Left ventricle myocardium superior (tissue), 1 donor: ENCODE measurements around the gene C14orf132. TPM values are rescaled to one million over a fixed set of nuclear protein-coding genes. Genes with fewer than 3 reads are reported as not detected.

Experiments used
- ATAC-seq: fragments of 200-7000 bp; cut with Tn5 transposase; one replicate; pipeline ENCODE4 v1.9.1; 2020; ENCODE audit warnings: mild to moderate bottlenecking, moderate library complexity
- DNase-seq: peaks from one replicate; pipeline ENCODE4 v3.0.0-alpha.2; 2020
- intact Hi-C: fragments of 100-400 bp; cut with micrococcal nuclease; formaldehyde crosslinking; loops from one replicate; pipeline ENCODE4 v1.11.0; 2022
- total RNA-seq: library from RNA; stranded (reverse); fragmentation: NEBNext Ultra II Directional; extraction: Animal tissue kit (Norgen Biotek cat#: 25700); gene quantifications from one replicate; pipeline ENCODE4 v1.2.1, GENCODE V29; 2021
- donor health status: DM: no; HTN: yes; CAD: no; lungs with severe emphysema.

The C14orf132 gene
- total RNA-seq, 1 donor from 2014 or later = 2.4 TPM

GRCh38 chr14:96105926-96106441 is 66.8 kb downstream of the C14orf132 start:
- no peak for DNase-seq
- ATAC-seq = peak; percentile 7

GRCh38 chr14:96106891-96107290 is 67.7 kb downstream of the C14orf132 start:
- ATAC-seq (no peak), DNase-seq (no peak)
- intact Hi-C loops = no loop called here

More at GRCh38 chr14:96105926-96106441, 66.8 kb downstream of the C14orf132 start:
- intact Hi-C loops = no loop called here

- ATAC-seq (no peak), DNase-seq (no peak)
- intact Hi-C loops = no loop called here
Measured at GRCh38 chr14:96108061-96108795, 69.1 kb downstream of the C14orf132 start.

GRCh38 chr14:96108911-96109310 is 69.7 kb downstream of the C14orf132 start:
- DNase-seq (no peak), ATAC-seq (no peak)
- intact Hi-C loops = no loop called here

GRCh38 chr14:96109596-96110355 is 70.6 kb downstream of the C14orf132 start:
- intact Hi-C loops = no loop called here
- no peak for ATAC-seq
- DNase-seq = no peak

- ATAC-seq = no peak
- intact Hi-C loops = no loop called here
- DNase-seq = no peak
Measured at GRCh38 chr14:96112032-96112431, 72.9 kb downstream of the C14orf132 start.

- intact Hi-C loops = no loop called here
- DNase-seq (no peak), ATAC-seq (no peak)
Measured at GRCh38 chr14:96114002-96114401, 74.8 kb downstream of the C14orf132 start.

GRCh38 chr14:96117101-96117897 is 78.1 kb downstream of the C14orf132 start:
- no peak for ATAC-seq
- intact Hi-C loops = no loop called here
- no peak for DNase-seq

- ATAC-seq (no peak), DNase-seq (no peak)
- intact Hi-C loops = no loop called here
Measured at GRCh38 chr14:96117960-96118359, 78.8 kb downstream of the C14orf132 start.

GRCh38 chr14:96118391-96118790 is 79.2 kb downstream of the C14orf132 start:
- intact Hi-C loops = no loop called here
- ATAC-seq (no peak), DNase-seq (no peak)

- DNase-seq = no peak
- intact Hi-C loops = no loop called here
- ATAC-seq = no peak
Measured at GRCh38 chr14:96119947-96120346, 80.8 kb downstream of the C14orf132 start.

- ATAC-seq = no peak
- intact Hi-C loops = no loop called here
- DNase-seq = no peak
Measured at GRCh38 chr14:96120392-96120791, 81.2 kb downstream of the C14orf132 start.

GRCh38 chr14:96120941-96121340 is 81.8 kb downstream of the C14orf132 start:
- DNase-seq (no peak), ATAC-seq (no peak)
- intact Hi-C loops = no loop called here

GRCh38 chr14:96121660-96122395 is 82.7 kb downstream of the C14orf132 start:
- no peak for DNase-seq
- no peak for ATAC-seq
- intact Hi-C loops = no loop called here

GRCh38 chr14:96122496-96122895 is 83.3 kb downstream of the C14orf132 start:
- ATAC-seq (no peak), DNase-seq (no peak)
- intact Hi-C loops = no loop called here

GRCh38 chr14:96125536-96125935 is 86.4 kb downstream of the C14orf132 start:
- DNase-seq (no peak), ATAC-seq (no peak)

GRCh38 chr14:96126339-96126782 is 87.2 kb downstream of the C14orf132 start:
- DNase-seq (no peak), ATAC-seq (no peak)
- intact Hi-C loops = no loop called here

More at GRCh38 chr14:96125536-96125935, 86.4 kb downstream of the C14orf132 start:
- intact Hi-C loops = no loop called here

GRCh38 chr14:96126783-96127271 is 87.7 kb downstream of the C14orf132 start:
- ATAC-seq (no peak), DNase-seq (no peak)
- intact Hi-C loops = no loop called here
